Liver (tissue), 9 donors: ENCODE data around the gene FGD6. TPM values are rescaled to one million over a fixed set of nuclear protein-coding genes. Genes with fewer than 3 reads are reported as not detected.

ENCODE experiments used
- DNase-seq: peaks from one replicate; pipeline ENCODE4 v3.0.0-alpha.2; 2017; ENCODE audit warnings: low spot score
- H3K27ac ChIP-seq, 2 donors: one replicate each; pipeline ENCODE4 v1.7.0; 2013; ENCODE audit warnings: inconsistent platforms in 2 of 2, low read length in 2 of 2, control low read depth in 1 of 2, low read depth in 1 of 2, mild to moderate bottlenecking in 1 of 2
- H3K27me3 ChIP-seq, 4 donors: one replicate each; pipeline versions ENCODE4 v1.6.1 to v1.7.0; 2013; ENCODE audit warnings: low read length in 3 of 4, inconsistent platforms in 1 of 4, mild to moderate bottlenecking in 1 of 4, moderate library complexity in 1 of 4; ENCODE audit not compliant: control insufficient read depth in 4 of 4, insufficient read depth in 4 of 4
- H3K36me3 ChIP-seq, 4 donors: one replicate each; pipeline versions ENCODE4 v1.6.1 to v1.7.0; 2013; ENCODE audit warnings: low read length in 3 of 4, mild to moderate bottlenecking in 3 of 4, low read depth in 1 of 4, moderate library complexity in 1 of 4; ENCODE audit not compliant: control insufficient read depth in 4 of 4, insufficient read depth in 3 of 4
- H3K4me1 ChIP-seq, 4 donors: one replicate each; pipeline versions ENCODE4 v1.6.1 to v1.7.0; 2013; ENCODE audit warnings: low read length in 3 of 4, mild to moderate bottlenecking in 3 of 4, moderate library complexity in 1 of 4; ENCODE audit not compliant: control insufficient read depth in 4 of 4, insufficient read depth in 4 of 4
- H3K4me3 ChIP-seq, 3 donors: one replicate each; pipeline versions ENCODE4 v1.6.1 to v1.7.0; 2013; ENCODE audit warnings: low read length in 3 of 3, control low read depth in 1 of 3, low read depth in 1 of 3, mild to moderate bottlenecking in 1 of 3
- H3K9ac ChIP-seq, 2 donors: one replicate each; pipeline ENCODE4 v1.7.0; 2013; ENCODE audit warnings: low read length in 2 of 2, mild to moderate bottlenecking in 2 of 2, moderate library complexity in 2 of 2, control low read depth in 1 of 2, low read depth in 1 of 2
- H3K9me3 ChIP-seq, 4 donors: one replicate each; pipeline versions ENCODE4 v1.6.1 to v1.7.0; 2013; ENCODE audit warnings: low read length in 3 of 4; ENCODE audit not compliant: control insufficient read depth in 4 of 4
- CTCF ChIP-seq: fragments of 150-350 bp; IDR thresholded peaks from 2 replicates; pipeline ENCODE4 v1.5.1; 2017; ENCODE audit warnings: improper control_type of control experiment, low read depth, low read length; ENCODE audit not compliant: missing input control
- EGR1 ChIP-seq, 2 donors: IDR thresholded peaks; 2 replicates each; pipeline ENCODE4 v1.6.1; 2016 to 2018; ENCODE audit warnings: antibody characterized with exemption in 2 of 2, low read depth in 2 of 2
- FOXA2 ChIP-seq: IDR thresholded peaks from 2 replicates; pipeline ENCODE4 v1.6.1; 2016; ENCODE audit warnings: antibody characterized with exemption
- GABPA ChIP-seq, 2 donors: IDR thresholded peaks in 1 of 2; conservative IDR thresholded peaks in 1 of 2; 2 replicates each; pipeline ENCODE4 v1.6.1; 2016; ENCODE audit warnings: antibody characterized with exemption in 2 of 2, mild to moderate bottlenecking in 1 of 2, moderate library complexity in 1 of 2
- HNF4A ChIP-seq, 2 donors: conservative IDR thresholded peaks; 2 replicates each; pipeline ENCODE4 v1.6.1; 2016; ENCODE audit warnings: antibody characterized with exemption in 2 of 2, mild to moderate bottlenecking in 2 of 2
- HNF4G ChIP-seq: IDR thresholded peaks from 2 replicates; pipeline ENCODE4 v1.6.1; 2016; ENCODE audit warnings: antibody characterized with exemption
- JUND ChIP-seq, 2 donors: IDR thresholded peaks; 2 replicates each; pipeline ENCODE4 v1.6.1; 2016; ENCODE audit warnings: antibody characterized with exemption in 2 of 2
- NR2F2 ChIP-seq: IDR thresholded peaks from 2 replicates; pipeline ENCODE4 v1.6.1; 2016; ENCODE audit warnings: antibody characterized with exemption
- RAD21 ChIP-seq, 2 donors: IDR thresholded peaks; 2 replicates each; pipeline ENCODE4 v1.6.1; 2016; ENCODE audit warnings: antibody characterized with exemption in 2 of 2, mild to moderate bottlenecking in 2 of 2
- REST ChIP-seq: IDR thresholded peaks from 2 replicates; pipeline ENCODE4 v1.6.1; 2016; ENCODE audit warnings: antibody characterized with exemption, mild to moderate bottlenecking
- RXRA ChIP-seq, 2 donors: IDR thresholded peaks; 2 replicates each; pipeline ENCODE4 v1.6.1; 2017 to 2018; ENCODE audit warnings: antibody characterized with exemption in 2 of 2, mild to moderate bottlenecking in 1 of 2
- YY1 ChIP-seq: IDR thresholded peaks from 2 replicates; pipeline ENCODE4 v1.6.1; 2016; ENCODE audit warnings: antibody characterized with exemption, mild to moderate bottlenecking
- ZBTB33 ChIP-seq: IDR thresholded peaks from 2 replicates; pipeline ENCODE4 v1.6.1; 2016; ENCODE audit warnings: antibody characterized with exemption
- WGBS: extraction: QIAGEN DNeasy Blood & Tissue Kit; methylation state at CpG from one replicate; pipeline ENCODE4 v1.1.7; 2013; 5-methylcytosine and 5-hydroxymethylcytosine counted together
- polyA plus RNA-seq, 2 donors: library from polyadenylated mRNA; stranded (reverse) in 1 of 2; unstranded in 1 of 2; fragments of 200-250 nt in 1 of 2; fragments of >200 nt in 1 of 2; fragmentation: Nextera tagmentation in 1 of 2; extraction: Ambion mirVana in 1 of 2; gene quantifications; one replicate each; pipeline versions ENCODE4 v1.2.1 to v1.2.3, GENCODE V29; 2013 to 2015
- total RNA-seq, 2 donors: library from RNA; depleted of rRNA; stranded (reverse); fragments of >200 nt; gene quantifications; one replicate each; pipeline ENCODE4 v1.2.3, GENCODE V29; 2014
- TF ChIP-seq, protein P1 (sequence below): IDR thresholded peaks from 2 replicates; pipeline ENCODE4 v1.6.1; 2016; ENCODE audit warnings: antibody characterized with exemption
- TF ChIP-seq, protein P2 (sequence below): IDR thresholded peaks from 2 replicates; pipeline ENCODE4 v1.6.1; 2016; ENCODE audit warnings: antibody characterized with exemption
- donor health status: healthy.
- donor health status: healthy.
- donor health status: healthy.
- donor health status: healthy.
- donor health status: healthy.

FGD6 gene
- total and polyA plus RNA-seq, 4 donors: 0.54 to 6.9 (median 2.4) TPM

DNA sequence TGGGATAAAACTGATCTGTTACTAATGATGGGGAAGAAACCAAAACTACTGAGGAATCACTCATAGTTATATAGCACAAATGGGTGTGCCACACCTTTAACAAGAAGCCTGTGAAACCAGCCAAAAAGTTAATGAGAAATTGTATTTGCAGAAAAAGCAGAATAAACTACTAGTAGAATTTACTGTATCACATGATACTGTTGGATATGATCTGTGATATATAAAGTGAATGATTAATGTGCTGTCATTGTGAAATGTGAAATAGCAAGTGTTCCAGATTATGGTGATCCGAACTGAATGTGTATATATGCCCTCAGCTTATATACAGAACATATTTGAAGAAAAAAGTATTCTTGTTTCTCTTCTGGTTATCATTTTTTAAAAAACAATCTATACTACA lies 30.8 kb upstream of the FGD6 start:
- WGBS: 81% methylated on average over 1 of the region's 1 CpG
- Histone ChIP-seq H3K9ac (no peak overlapping the region), H3K4me3 (no peak overlapping the region), H3K27me3 (no peaks in the 10 kb centered on the region), H3K9me3 (no peaks in the 10 kb centered on the region), H3K27ac (no peak overlapping the region), H3K36me3 (peaks cover 0 to 8% (median 4%) of the 10 kb centered on the region in 4 donors), H3K4me1 (peaks cover 0 to 1% (median 0%) of the 10 kb centered on the region in 4 donors)
- TF ChIP-seq NR2F2 (no peak), RXRA (IDR thresholded peaks at IDR 0.05) (no peak), YY1 (no peak)
- DNase-seq: no peak

DNA sequence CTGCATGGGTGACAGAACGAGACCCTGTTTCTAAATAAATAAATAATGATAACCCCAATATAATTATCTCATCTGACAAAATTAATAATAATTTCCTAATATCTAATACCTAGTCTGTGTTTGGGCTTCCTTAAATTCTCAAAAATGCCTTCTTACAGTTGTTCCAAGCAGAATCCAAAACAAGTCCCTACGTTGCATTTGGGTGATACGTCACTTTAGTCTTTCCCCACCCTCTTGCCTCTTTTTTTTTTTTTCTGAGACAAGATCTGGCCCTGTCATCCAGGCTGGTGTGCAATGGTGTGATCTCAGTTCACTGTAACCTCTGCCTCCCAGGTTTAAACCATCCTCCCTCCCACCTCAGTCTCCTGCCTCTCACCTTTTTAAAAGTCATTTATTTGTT lies 27.1 kb upstream of the FGD6 start:
- Histone ChIP-seq H3K27ac (no peak overlapping the region), H3K27me3 (no peaks in the 10 kb centered on the region), H3K4me1 (peaks cover 1 to 3% (median 2%) of the 10 kb centered on the region in 4 donors), H3K9me3 (no peaks in the 10 kb centered on the region), H3K4me3 (no peak overlapping the region), H3K36me3 (peaks cover 0 to 4% (median 2%) of the 10 kb centered on the region in 4 donors), H3K9ac (no peak overlapping the region)
- DNase-seq: no peak
- TF ChIP-seq ZBTB33 (no peak), REST (no peak), FOXA2 (no peak), JUND (IDR thresholded peaks at IDR 0.05) (no peak), GABPA (IDR thresholded peaks at IDR 0.05 in 1 of 2, conservative IDR thresholded peaks at IDR 0.05 in 1 of 2) (no peak), RAD21 (IDR thresholded peaks at IDR 0.05) (no peak), EGR1 (IDR thresholded peaks at IDR 0.05; ENCODE audit: low read depth in 2 of 2) (no peak), CTCF (no peak), RXRA (IDR thresholded peaks at IDR 0.05) (no peak), NR2F2 (no peak), YY1 (no peak), HNF4G (no peak), HNF4A (conservative IDR thresholded peaks at IDR 0.05) (no peak)
- TF ChIP-seq, protein P1, sequence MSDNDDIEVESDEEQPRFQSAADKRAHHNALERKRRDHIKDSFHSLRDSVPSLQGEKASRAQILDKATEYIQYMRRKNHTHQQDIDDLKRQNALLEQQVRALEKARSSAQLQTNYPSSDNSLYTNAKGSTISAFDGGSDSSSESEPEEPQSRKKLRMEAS: no peak
- TF ChIP-seq, protein P2, sequence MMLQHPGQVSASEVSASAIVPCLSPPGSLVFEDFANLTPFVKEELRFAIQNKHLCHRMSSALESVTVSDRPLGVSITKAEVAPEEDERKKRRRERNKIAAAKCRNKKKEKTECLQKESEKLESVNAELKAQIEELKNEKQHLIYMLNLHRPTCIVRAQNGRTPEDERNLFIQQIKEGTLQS: no peak
- whole genome bisulfite sequencing: 97% methylated on average over 3 of the region's 3 CpGs
